HCT116 (cell line): ENCODE measurements around the gene ADGRL3. TPM values are rescaled to one million over a fixed set of nuclear protein-coding genes. Genes with fewer than 3 reads are reported as not detected.

Experiments used
- ATAC-seq: fragments of 200-7000 bp; cut with Tn5 transposase; 2 replicates; pipeline ENCODE4 v1.9.1; 2020; ENCODE audit warnings: mild to moderate bottlenecking, moderate library complexity
- BruUV-seq: library from RNA; stranded (reverse); fragments of 400-500 nt; replicated peaks from 2 replicates; lab custom pipeline; 2021; lab: Mats Ljungman, UMichigan
- CTCF ChIA-PET: fragments of 300-600 bp; sonication (Branson Sonifier 250); formaldehyde crosslinking; loops from one replicate; lab custom pipeline; 2021; ENCODE audit warnings: antibody characterized with exemption; lab: Charles Lee
- POLR2A ChIA-PET: fragments of 300-600, 350-600 bp; sonication (Branson Sonifier 250); formaldehyde crosslinking; loops from one replicate; lab custom pipeline; 2021; ENCODE audit warnings: antibody characterized with exemption; lab: Charles Lee
- RAD21 ChIA-PET, 2 experiments: fragments of 300-600 bp; sonication (Branson Sonifier 250); formaldehyde crosslinking; loops; one replicate each; lab custom pipeline; 2023; ENCODE audit warnings: low total read pairs in 2 of 2; ENCODE audit not compliant: uncharacterized antibody in 2 of 2, unreplicated experiment in 2 of 2, low non-redundant PET in 1 of 2; lab: Charles Lee
- DNase-seq: peaks from one replicate; pipeline ENCODE4 v3.0.0-alpha.2; 2010; ENCODE audit warnings: low read depth, low spot score
- H2AFZ ChIP-seq: fragments of 200-600 bp; shearing (Covaris generic), sonication (generic); 2 replicates; pipeline ENCODE4 v1.6.1; 2017; ENCODE audit warnings: low read depth, mixed run types, mixed read lengths, antibody characterized with exemption, low read length; ENCODE audit not compliant: poor library complexity, severe bottlenecking
- H3K27ac ChIP-seq: 2 replicates; pipeline ENCODE4 v1.5.1; 2012; ENCODE audit warnings: low read depth, low read length
- H3K27me3 ChIP-seq: fragments of 200-600 bp; sonication (generic); 2 replicates; pipeline ENCODE4 v1.6.1; 2016; ENCODE audit warnings: mixed run types, low read length, mixed read lengths; ENCODE audit not compliant: insufficient read depth
- H3K36me3 ChIP-seq, 2 experiments: fragments of 200-500 bp in 1 of 2; fragments of 200-600 bp in 1 of 2; sonication (Bioruptor generic) in 1 of 2; sonication (generic) in 1 of 2; 2 replicates each; pipeline versions ENCODE4 v1.5.1 to v1.6.1; 2014 to 2016; ENCODE audit warnings: low read length in 2 of 2, inconsistent platforms in 1 of 2, mixed read lengths in 1 of 2, mixed run types in 1 of 2; ENCODE audit not compliant: insufficient read depth in 2 of 2, control insufficient read depth in 1 of 2
- H3K4me1 ChIP-seq, 2 experiments: fragments of 200-600 bp in 1 of 2; sonication (generic) in 1 of 2; 2 replicates each; pipeline versions ENCODE4 v1.5.1 to v1.6.1; 2012 to 2017; ENCODE audit warnings: low read length in 2 of 2, inconsistent platforms in 1 of 2, mild to moderate bottlenecking in 1 of 2, mixed read lengths in 1 of 2, mixed run types in 1 of 2, moderate library complexity in 1 of 2; ENCODE audit not compliant: insufficient read depth in 2 of 2, control insufficient read depth in 1 of 2
- H3K4me2 ChIP-seq: fragments of 200-600 bp; sonication (generic); 2 replicates; pipeline ENCODE4 v1.6.1; 2017; ENCODE audit warnings: mixed run types, low read length, mixed read lengths
- H3K4me3 ChIP-seq, 2 experiments: fragments of 200-600 bp in 1 of 2; sonication (generic) in 1 of 2; replicated peaks in 1 of 2; 2 replicates each; pipeline ENCODE4 v1.5.1; 2011 to 2016; ENCODE audit warnings: low read length in 2 of 2, control low read depth in 1 of 2, low read depth in 1 of 2, mild to moderate bottlenecking in 1 of 2, mixed read lengths in 1 of 2, mixed run types in 1 of 2
- H3K79me2 ChIP-seq: fragments of 200-600 bp; sonication (generic); 2 replicates; pipeline ENCODE4 v1.6.1; 2017; ENCODE audit warnings: mild to moderate bottlenecking, mixed run types, low read length, moderate library complexity, mixed read lengths; ENCODE audit not compliant: insufficient read depth
- H3K9ac ChIP-seq: fragments of 200-600 bp; sonication (generic); 2 replicates; pipeline ENCODE4 v1.6.1; 2016; ENCODE audit warnings: low read length, mixed read lengths
- H3K9me2 ChIP-seq: fragments of 200-600 bp; sonication (generic), shearing (Covaris generic); 2 replicates; pipeline ENCODE4 v1.6.1; 2017; ENCODE audit warnings: mixed run types, mild to moderate bottlenecking, moderate library complexity; ENCODE audit not compliant: insufficient read depth
- H3K9me3 ChIP-seq, 2 experiments: fragments of 200-500 bp in 1 of 2; fragments of 200-600 bp in 1 of 2; sonication (Bioruptor generic) in 1 of 2; sonication (generic) in 1 of 2; 2 replicates each; pipeline ENCODE4 v1.6.1; 2014 to 2017; ENCODE audit warnings: low read length in 2 of 2, mixed read lengths in 2 of 2, inconsistent platforms in 1 of 2, low read depth in 1 of 2, mild to moderate bottlenecking in 1 of 2, mixed run types in 1 of 2, moderate library complexity in 1 of 2; ENCODE audit not compliant: control insufficient read depth in 1 of 2, insufficient read depth in 1 of 2
- H4K20me1 ChIP-seq: fragments of 200-600 bp; sonication (generic), shearing (Covaris generic); 2 replicates; pipeline ENCODE4 v1.6.1; 2017; ENCODE audit warnings: mixed run types, mild to moderate bottlenecking, moderate library complexity; ENCODE audit not compliant: insufficient read depth
- ATF3 ChIP-seq: IDR thresholded peaks from 2 replicates; pipeline ENCODE4 v1.6.1; 2012
- CBX3 ChIP-seq: IDR thresholded peaks from 2 replicates; pipeline ENCODE4 v1.6.1; 2012; ENCODE audit warnings: low read depth
- CEBPB ChIP-seq: IDR thresholded peaks from 2 replicates; pipeline ENCODE4 v1.6.1; 2012; ENCODE audit warnings: low read depth
- EGR1 ChIP-seq: IDR thresholded peaks from 2 replicates; pipeline ENCODE4 v1.6.1; 2012; ENCODE audit warnings: low read depth
- ELF1 ChIP-seq: IDR thresholded peaks from 2 replicates; pipeline ENCODE4 v1.6.1; 2012; ENCODE audit warnings: low read depth, borderline replicate concordance
- EZH2 ChIP-seq: fragments of 200-600 bp; sonication (generic); IDR thresholded peaks from 2 replicates; pipeline ENCODE4 v1.6.1; 2017; ENCODE audit warnings: antibody characterized with exemption, mixed run types
- EZH2phosphoT487 ChIP-seq: fragments of 200-600 bp; IDR thresholded peaks from 2 replicates; pipeline ENCODE4 v1.6.1; 2018; ENCODE audit warnings: antibody characterized with exemption, borderline replicate concordance
- MAX ChIP-seq: IDR thresholded peaks from 2 replicates; pipeline ENCODE4 v1.6.1; 2012
- POLR2A ChIP-seq: IDR thresholded peaks from 2 replicates; pipeline ENCODE4 v1.7.0; 2011; ENCODE audit warnings: borderline replicate concordance; ENCODE audit not compliant: insufficient read depth, insufficient read length; ENCODE audit errors: extremely low read depth
- POLR2AphosphoS5 ChIP-seq: IDR thresholded peaks from 2 replicates; pipeline ENCODE4 v1.6.1; 2011; ENCODE audit warnings: mild to moderate bottlenecking, low read depth, low read length, moderate library complexity
- RAD21 ChIP-seq: IDR thresholded peaks from 2 replicates; pipeline ENCODE4 v1.6.1; 2012; ENCODE audit warnings: low read depth, mild to moderate bottlenecking
- SIN3A ChIP-seq: IDR thresholded peaks from 2 replicates; pipeline ENCODE4 v1.6.1; 2012; ENCODE audit warnings: low read depth
- SP1 ChIP-seq: IDR thresholded peaks from 2 replicates; pipeline ENCODE4 v1.6.1; 2012; ENCODE audit warnings: low read depth
- SRF ChIP-seq: IDR thresholded peaks from 2 replicates; pipeline ENCODE4 v1.6.1; 2012; ENCODE audit warnings: low read depth
- TCF7L2 ChIP-seq: IDR thresholded peaks from 2 replicates; pipeline ENCODE4 v1.7.0; 2011; ENCODE audit warnings: borderline replicate concordance, inconsistent platforms; ENCODE audit not compliant: insufficient read depth, insufficient read length; ENCODE audit errors: extremely low read depth
- YY1 ChIP-seq: IDR thresholded peaks from 2 replicates; pipeline ENCODE4 v1.6.1; 2011; ENCODE audit warnings: low read length, low read depth, moderate library complexity, mild to moderate bottlenecking; ENCODE audit not compliant: insufficient replicate concordance; ENCODE audit errors: extremely low read depth
- intact Hi-C: fragments of 100-400 bp; cut with micrococcal nuclease; formaldehyde crosslinking; loops from 2 replicates; pipeline ENCODE4 v1.10.0; 2022
- total RNA-seq: library from RNA; stranded (reverse); gene quantifications from one replicate; pipeline ENCODE4 v1.2.1, GENCODE V29; 2021; ENCODE audit not compliant: unreplicated experiment
- TF ChIP-seq, protein P1 (sequence below): IDR thresholded peaks from 2 replicates; pipeline ENCODE4 v1.6.1; 2012; ENCODE audit warnings: low read depth
- TF ChIP-seq, protein P2 (sequence below), 3 experiments: fragments of 200-600 bp in 1 of 3; sonication (generic) in 1 of 3; IDR thresholded peaks in 2 of 3; conservative IDR thresholded peaks in 1 of 3; 2 replicates each; pipeline ENCODE4 v1.5.1; 2012 to 2017; ENCODE audit warnings: low read depth in 2 of 3, low read length in 2 of 3, antibody characterized with exemption in 1 of 3, borderline replicate concordance in 1 of 3, control low read depth in 1 of 3, mild to moderate bottlenecking in 1 of 3, mixed read lengths in 1 of 3, mixed run types in 1 of 3, moderate library complexity in 1 of 3; ENCODE audit not compliant: insufficient read depth in 1 of 3
- TF ChIP-seq, protein P3 (sequence below): IDR thresholded peaks from 2 replicates; pipeline ENCODE4 v1.6.1; 2011; ENCODE audit warnings: mild to moderate bottlenecking, low read length, moderate library complexity; ENCODE audit not compliant: insufficient replicate concordance; ENCODE audit errors: extremely low read depth

The ADGRL3 gene
- total RNA-seq, 1 experiment from 2014 or later, result not detected

GRCh38 chr4:61739887-61740286 is 539.8 kb downstream of the ADGRL3 start:
- Histone ChIP-seq H4K20me1 (no peaks in the 10 kb centered on the region), H3K4me3 (no peak overlapping the region), H3K27me3 (no peaks in the 10 kb centered on the region), H3K36me3 (no peaks in the 10 kb centered on the region)
- no peak for TF ChIP-seq EZH2
- no peak for TF ChIP-seq ATF3
- TF ChIP-seq POLR2AphosphoS5, result no peak
- TF ChIP-seq POLR2A, result no peak
- TF ChIP-seq, protein P1, sequence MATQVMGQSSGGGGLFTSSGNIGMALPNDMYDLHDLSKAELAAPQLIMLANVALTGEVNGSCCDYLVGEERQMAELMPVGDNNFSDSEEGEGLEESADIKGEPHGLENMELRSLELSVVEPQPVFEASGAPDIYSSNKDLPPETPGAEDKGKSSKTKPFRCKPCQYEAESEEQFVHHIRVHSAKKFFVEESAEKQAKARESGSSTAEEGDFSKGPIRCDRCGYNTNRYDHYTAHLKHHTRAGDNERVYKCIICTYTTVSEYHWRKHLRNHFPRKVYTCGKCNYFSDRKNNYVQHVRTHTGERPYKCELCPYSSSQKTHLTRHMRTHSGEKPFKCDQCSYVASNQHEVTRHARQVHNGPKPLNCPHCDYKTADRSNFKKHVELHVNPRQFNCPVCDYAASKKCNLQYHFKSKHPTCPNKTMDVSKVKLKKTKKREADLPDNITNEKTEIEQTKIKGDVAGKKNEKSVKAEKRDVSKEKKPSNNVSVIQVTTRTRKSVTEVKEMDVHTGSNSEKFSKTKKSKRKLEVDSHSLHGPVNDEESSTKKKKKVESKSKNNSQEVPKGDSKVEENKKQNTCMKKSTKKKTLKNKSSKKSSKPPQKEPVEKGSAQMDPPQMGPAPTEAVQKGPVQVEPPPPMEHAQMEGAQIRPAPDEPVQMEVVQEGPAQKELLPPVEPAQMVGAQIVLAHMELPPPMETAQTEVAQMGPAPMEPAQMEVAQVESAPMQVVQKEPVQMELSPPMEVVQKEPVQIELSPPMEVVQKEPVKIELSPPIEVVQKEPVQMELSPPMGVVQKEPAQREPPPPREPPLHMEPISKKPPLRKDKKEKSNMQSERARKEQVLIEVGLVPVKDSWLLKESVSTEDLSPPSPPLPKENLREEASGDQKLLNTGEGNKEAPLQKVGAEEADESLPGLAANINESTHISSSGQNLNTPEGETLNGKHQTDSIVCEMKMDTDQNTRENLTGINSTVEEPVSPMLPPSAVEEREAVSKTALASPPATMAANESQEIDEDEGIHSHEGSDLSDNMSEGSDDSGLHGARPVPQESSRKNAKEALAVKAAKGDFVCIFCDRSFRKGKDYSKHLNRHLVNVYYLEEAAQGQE, result no peak
- no peak for TF ChIP-seq SP1
- TF ChIP-seq CEBPB, result no peak
- TF ChIP-seq SIN3A, result no peak
- TF ChIP-seq EZH2phosphoT487, result no peak
- no peak for TF ChIP-seq CBX3
- TF ChIP-seq MAX, result no peak
- TF ChIP-seq EGR1, result no peak
- no peak for TF ChIP-seq SRF
- TF ChIP-seq, protein P2, sequence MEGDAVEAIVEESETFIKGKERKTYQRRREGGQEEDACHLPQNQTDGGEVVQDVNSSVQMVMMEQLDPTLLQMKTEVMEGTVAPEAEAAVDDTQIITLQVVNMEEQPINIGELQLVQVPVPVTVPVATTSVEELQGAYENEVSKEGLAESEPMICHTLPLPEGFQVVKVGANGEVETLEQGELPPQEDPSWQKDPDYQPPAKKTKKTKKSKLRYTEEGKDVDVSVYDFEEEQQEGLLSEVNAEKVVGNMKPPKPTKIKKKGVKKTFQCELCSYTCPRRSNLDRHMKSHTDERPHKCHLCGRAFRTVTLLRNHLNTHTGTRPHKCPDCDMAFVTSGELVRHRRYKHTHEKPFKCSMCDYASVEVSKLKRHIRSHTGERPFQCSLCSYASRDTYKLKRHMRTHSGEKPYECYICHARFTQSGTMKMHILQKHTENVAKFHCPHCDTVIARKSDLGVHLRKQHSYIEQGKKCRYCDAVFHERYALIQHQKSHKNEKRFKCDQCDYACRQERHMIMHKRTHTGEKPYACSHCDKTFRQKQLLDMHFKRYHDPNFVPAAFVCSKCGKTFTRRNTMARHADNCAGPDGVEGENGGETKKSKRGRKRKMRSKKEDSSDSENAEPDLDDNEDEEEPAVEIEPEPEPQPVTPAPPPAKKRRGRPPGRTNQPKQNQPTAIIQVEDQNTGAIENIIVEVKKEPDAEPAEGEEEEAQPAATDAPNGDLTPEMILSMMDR (IDR thresholded peaks at IDR 0.05 in 2 of 3, conservative IDR thresholded peaks at IDR 0.05 in 1 of 3; ENCODE audit: borderline replicate concordance in 1 of 3, insufficient read depth in 1 of 3, low read depth in 2 of 3, low read length in 2 of 3), result no peak
- TF ChIP-seq RAD21, result no peak
- TF ChIP-seq YY1, result no peak
- TF ChIP-seq, protein P3, sequence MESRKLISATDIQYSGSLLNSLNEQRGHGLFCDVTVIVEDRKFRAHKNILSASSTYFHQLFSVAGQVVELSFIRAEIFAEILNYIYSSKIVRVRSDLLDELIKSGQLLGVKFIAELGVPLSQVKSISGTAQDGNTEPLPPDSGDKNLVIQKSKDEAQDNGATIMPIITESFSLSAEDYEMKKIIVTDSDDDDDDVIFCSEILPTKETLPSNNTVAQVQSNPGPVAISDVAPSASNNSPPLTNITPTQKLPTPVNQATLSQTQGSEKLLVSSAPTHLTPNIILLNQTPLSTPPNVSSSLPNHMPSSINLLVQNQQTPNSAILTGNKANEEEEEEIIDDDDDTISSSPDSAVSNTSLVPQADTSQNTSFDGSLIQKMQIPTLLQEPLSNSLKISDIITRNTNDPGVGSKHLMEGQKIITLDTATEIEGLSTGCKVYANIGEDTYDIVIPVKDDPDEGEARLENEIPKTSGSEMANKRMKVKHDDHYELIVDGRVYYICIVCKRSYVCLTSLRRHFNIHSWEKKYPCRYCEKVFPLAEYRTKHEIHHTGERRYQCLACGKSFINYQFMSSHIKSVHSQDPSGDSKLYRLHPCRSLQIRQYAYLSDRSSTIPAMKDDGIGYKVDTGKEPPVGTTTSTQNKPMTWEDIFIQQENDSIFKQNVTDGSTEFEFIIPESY, result no peak
- TF ChIP-seq TCF7L2, result no peak
- no peak for TF ChIP-seq ELF1
- TF ChIP-seq, all 23 proteins: peak for 0
- no peaks in the 10 kb centered on the region for H3K4me1 ChIP-seq
- no peaks in the 10 kb centered on the region for H3K79me2 ChIP-seq
- no peak for ATAC-seq
- no peak overlapping the region for H3K4me2 ChIP-seq
- no peak for DNase-seq
- ChIA-PET POLR2A (no interaction called here), CTCF (no interaction called here), RAD21 (no interaction called here)
- no peak overlapping the region for H3K9ac ChIP-seq
- BruUV-seq, result no TSS peak
- H3K9me3 ChIP-seq, result peaks cover 0 to 21% of the 10 kb centered on the region in 2 experiments; a peak in 3 of 4 replicates
- intact Hi-C loops, result no loop called here
- no peak overlapping the region for H2AFZ ChIP-seq
- no peaks in the 10 kb centered on the region for H3K9me2 ChIP-seq
- no peak overlapping the region for H3K27ac ChIP-seq
